PC-9 (cell line): ENCODE results near the gene PDE7B.

Source experiments
- CTCF ChIP-seq: fragments of 200-600 bp; sonication (generic); conservative IDR thresholded peaks from 2 replicates; pipeline ENCODE4 v1.6.1; 2017; ENCODE audit warnings: mixed run types, antibody characterized with exemption, mild to moderate bottlenecking, moderate library complexity
- EZH2 ChIP-seq: fragments of 200-600 bp; sonication (generic); IDR thresholded peaks from 2 replicates; pipeline ENCODE4 v1.8.0; 2017; ENCODE audit warnings: antibody characterized with exemption, low read depth

- TF ChIP-seq CTCF: no peak
- no peak for TF ChIP-seq EZH2
These were observed 265.6 kb downstream of the PDE7B start for GRCh38 chr6:136117081-136117480.
